Glutamatergic neuron (in vitro differentiated cells): ENCODE results near the gene KCNMA1. TPM values are rescaled to one million over a fixed set of nuclear protein-coding genes. Genes with fewer than 3 reads are reported as not detected.
A peak's percentile ranks its signal among the peaks of the same experiment; 100 is the strongest.

Source experiments
- DNase-seq: peaks from one replicate; pipeline ENCODE4 v3.0.0; 2022
- H3K27ac Mint-ChIP-seq: one replicate; pipeline ENCODE4 v1.8.0; 2020; ENCODE audit warnings: mild to moderate bottlenecking, mixed read lengths, inconsistent platforms; ENCODE audit not compliant: unreplicated experiment
- H3K27me3 Mint-ChIP-seq: one replicate; pipeline ENCODE4 v1.8.0; 2020; ENCODE audit warnings: mild to moderate bottlenecking, moderate library complexity, mixed read lengths, inconsistent platforms; ENCODE audit not compliant: unreplicated experiment
- H3K36me3 Mint-ChIP-seq: one replicate; pipeline ENCODE4 v1.8.0; 2020; ENCODE audit warnings: mild to moderate bottlenecking, mixed read lengths, inconsistent platforms; ENCODE audit not compliant: unreplicated experiment
- H3K4me1 Mint-ChIP-seq: one replicate; pipeline ENCODE4 v1.8.0; 2020; ENCODE audit warnings: mild to moderate bottlenecking, low read depth, mixed read lengths, inconsistent platforms; ENCODE audit not compliant: unreplicated experiment
- H3K4me3 Mint-ChIP-seq: one replicate; pipeline ENCODE4 v1.8.0; 2020; ENCODE audit warnings: mild to moderate bottlenecking, mixed read lengths, inconsistent platforms; ENCODE audit not compliant: unreplicated experiment
- H3K9me3 Mint-ChIP-seq: one replicate; pipeline ENCODE4 v1.8.0; 2020; ENCODE audit warnings: mild to moderate bottlenecking, moderate library complexity, mixed read lengths, inconsistent platforms; ENCODE audit not compliant: unreplicated experiment
- total RNA-seq: library from RNA; stranded (reverse); fragmentation: NEBNext Ultra II Directional; extraction: Animal tissue kit (Norgen Biotek cat#: 25700); gene quantifications from one replicate; pipeline ENCODE4 v1.2.1, GENCODE V29; 2021; ENCODE audit not compliant: unreplicated experiment
- TF ChIP-seq, protein P1 (sequence below): fragments of 200-600 bp; sonication (generic); IDR thresholded peaks from one replicate; pipeline ENCODE4 v1.5.0; 2021; ENCODE audit not compliant: partially characterized antibody, unreplicated experiment

KCNMA1 gene
- total RNA-seq, 1 donor from 2014 or later: 3.2 TPM

- Mint-ChIP-seq H3K27ac (no peak overlapping the region), H3K27me3 (peaks cover 10% of the 10 kb centered on the region), H3K36me3 (no peaks in the 10 kb centered on the region), H3K4me1 (peaks cover 8% of the 10 kb centered on the region), H3K9me3 (no peaks in the 10 kb centered on the region), H3K4me3 (no peak overlapping the region)
- TF ChIP-seq, protein P1, sequence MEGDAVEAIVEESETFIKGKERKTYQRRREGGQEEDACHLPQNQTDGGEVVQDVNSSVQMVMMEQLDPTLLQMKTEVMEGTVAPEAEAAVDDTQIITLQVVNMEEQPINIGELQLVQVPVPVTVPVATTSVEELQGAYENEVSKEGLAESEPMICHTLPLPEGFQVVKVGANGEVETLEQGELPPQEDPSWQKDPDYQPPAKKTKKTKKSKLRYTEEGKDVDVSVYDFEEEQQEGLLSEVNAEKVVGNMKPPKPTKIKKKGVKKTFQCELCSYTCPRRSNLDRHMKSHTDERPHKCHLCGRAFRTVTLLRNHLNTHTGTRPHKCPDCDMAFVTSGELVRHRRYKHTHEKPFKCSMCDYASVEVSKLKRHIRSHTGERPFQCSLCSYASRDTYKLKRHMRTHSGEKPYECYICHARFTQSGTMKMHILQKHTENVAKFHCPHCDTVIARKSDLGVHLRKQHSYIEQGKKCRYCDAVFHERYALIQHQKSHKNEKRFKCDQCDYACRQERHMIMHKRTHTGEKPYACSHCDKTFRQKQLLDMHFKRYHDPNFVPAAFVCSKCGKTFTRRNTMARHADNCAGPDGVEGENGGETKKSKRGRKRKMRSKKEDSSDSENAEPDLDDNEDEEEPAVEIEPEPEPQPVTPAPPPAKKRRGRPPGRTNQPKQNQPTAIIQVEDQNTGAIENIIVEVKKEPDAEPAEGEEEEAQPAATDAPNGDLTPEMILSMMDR: no peak
- DNase-seq: no peak
These were observed 104.3 kb downstream of the KCNMA1 start for GRCh38 chr10:77533146-77533886.

GRCh38 chr10:77532068-77532467 lies 105.5 kb downstream of the KCNMA1 start:
- Mint-ChIP-seq H3K9me3 (no peaks in the 10 kb centered on the region), H3K4me1 (peaks cover 12% of the 10 kb centered on the region), H3K4me3 (no peak overlapping the region), H3K36me3 (no peaks in the 10 kb centered on the region), H3K27ac (no peak overlapping the region), H3K27me3 (peaks cover 10% of the 10 kb centered on the region)
- TF ChIP-seq, protein P1: no peak
- DNase-seq: no peak

DNA sequence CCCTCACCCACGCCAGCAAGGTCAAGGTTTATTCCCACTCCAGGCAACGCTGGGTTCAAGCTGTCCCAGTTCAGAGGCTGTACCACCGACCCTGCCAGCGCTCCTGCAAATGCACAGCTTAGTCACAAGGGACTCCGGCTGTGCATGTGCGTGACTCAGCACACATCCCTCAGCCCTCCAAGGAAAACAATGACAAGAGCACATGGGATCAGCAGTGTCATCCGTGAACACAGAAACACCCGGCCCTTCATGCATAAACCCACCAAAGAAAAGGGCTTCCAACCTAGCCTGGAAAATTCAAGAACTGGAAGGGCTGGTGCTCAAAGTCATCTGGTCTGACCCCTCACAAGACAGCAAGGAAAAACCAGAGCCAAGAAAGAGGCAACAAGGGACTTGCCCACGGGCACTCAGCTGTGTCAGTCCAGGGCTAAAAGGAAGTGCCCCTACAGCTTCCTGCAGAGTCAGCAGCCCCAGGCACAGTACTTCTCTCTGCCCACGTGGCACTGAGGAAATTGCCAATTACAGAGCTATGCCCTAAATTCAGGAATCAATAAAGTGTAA lies 106.1 kb downstream of the KCNMA1 start:
- Mint-ChIP-seq H3K9me3 (no peaks in the 10 kb centered on the region), H3K4me3 (no peak overlapping the region), H3K36me3 (no peaks in the 10 kb centered on the region), H3K4me1 (peaks cover 12% of the 10 kb centered on the region), H3K27me3 (peaks cover 10% of the 10 kb centered on the region), H3K27ac (peak overlapping the region; percentile 24)
- DNase-seq: no peak
- TF ChIP-seq, protein P1: no peak

DNA sequence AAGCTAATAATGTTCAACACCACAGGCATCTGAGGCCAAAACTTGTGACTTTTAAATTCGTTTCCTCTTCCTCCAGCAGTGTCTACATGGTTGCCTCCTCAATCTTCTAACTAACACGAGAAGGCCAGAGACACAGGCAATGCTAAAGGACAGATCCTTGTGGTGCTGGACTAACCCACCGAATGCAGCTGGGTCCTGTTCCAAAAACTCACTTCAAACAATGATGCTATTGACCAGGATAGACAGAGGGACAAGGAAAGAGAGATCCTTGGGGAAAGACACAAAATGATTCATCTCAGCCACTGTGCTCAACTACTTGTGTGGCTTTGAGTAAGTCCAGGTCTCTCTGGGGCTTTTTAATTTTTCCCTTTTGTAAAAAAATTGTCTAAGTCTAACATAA lies 107.6 kb downstream of the KCNMA1 start:
- TF ChIP-seq, protein P1: no peak
- Mint-ChIP-seq H3K4me3 (no peak overlapping the region), H3K27ac (no peak overlapping the region), H3K27me3 (peaks cover 10% of the 10 kb centered on the region), H3K9me3 (no peaks in the 10 kb centered on the region), H3K4me1 (peaks cover 12% of the 10 kb centered on the region), H3K36me3 (no peaks in the 10 kb centered on the region)
- DNase-seq: no peak

DNA sequence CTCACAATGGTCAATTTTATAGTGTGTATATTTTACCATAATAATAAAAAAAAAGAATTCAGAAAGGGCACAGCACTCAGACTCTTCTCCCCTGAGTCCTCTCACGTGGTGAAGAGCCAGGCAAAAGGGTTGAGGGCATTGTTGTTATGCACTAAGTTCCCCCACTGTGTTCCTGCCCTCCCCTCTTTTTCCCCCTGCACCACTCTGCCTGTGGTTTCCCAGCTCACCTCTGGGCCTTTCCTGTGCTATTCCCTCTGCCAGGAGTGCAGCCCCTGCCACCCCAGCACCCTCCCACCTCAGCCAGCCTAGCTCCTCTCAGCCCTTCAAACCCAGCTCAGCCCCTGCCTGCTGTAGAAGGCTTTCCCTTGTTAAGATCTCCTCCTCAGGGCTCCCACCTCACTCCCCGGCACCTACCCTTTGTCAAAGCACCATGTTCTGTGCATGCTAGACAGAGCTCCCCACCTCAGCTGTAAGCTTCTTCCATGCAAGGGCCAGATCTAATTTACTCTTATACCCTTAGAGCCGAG lies 108.5 kb downstream of the KCNMA1 start:
- no peak overlapping the region for H3K27ac Mint-ChIP-seq
- H3K27me3 Mint-ChIP-seq: peaks cover 10% of the 10 kb centered on the region
- no peaks in the 10 kb centered on the region for H3K9me3 Mint-ChIP-seq
- TF ChIP-seq, protein P1: no peak
- H3K36me3 Mint-ChIP-seq: no peaks in the 10 kb centered on the region
- no peak overlapping the region for H3K4me3 Mint-ChIP-seq
- DNase-seq: no peak
- peaks cover 12% of the 10 kb centered on the region for H3K4me1 Mint-ChIP-seq
